BLaER1 (cell line): ENCODE results near the gene ARPC1B.
"Not testable (repeated sequence)": the region's sequence is repeated elsewhere in the genome, so short reads cannot be mapped to it uniquely, and the experiment has no call there.

Experiments used
- H3K27ac ChIP-seq: shearing (Covaris generic); formaldehyde crosslinking; 2 replicates; pipeline ENCODE4 v1.8.1; 2022
- H3K27me3 ChIP-seq: shearing (Covaris generic); formaldehyde crosslinking; 2 replicates; pipeline ENCODE4 v1.8.1; 2022
- H3K36me3 ChIP-seq: shearing (Covaris generic); formaldehyde crosslinking; 2 replicates; pipeline ENCODE4 v1.8.1; 2022
- H3K4me1 ChIP-seq: shearing (Covaris generic); formaldehyde crosslinking; 2 replicates; pipeline ENCODE4 v1.8.1; 2022
- H3K4me2 ChIP-seq: shearing (Covaris generic); formaldehyde crosslinking; 2 replicates; pipeline ENCODE4 v1.8.1; 2022
- H3K4me3 ChIP-seq: shearing (Covaris generic); formaldehyde crosslinking; 2 replicates; pipeline ENCODE4 v1.8.1; 2022
- H3K9ac ChIP-seq: shearing (Covaris generic); formaldehyde crosslinking; 2 replicates; pipeline ENCODE4 v1.8.1; 2022
- H3K9me3 ChIP-seq: shearing (Covaris generic); formaldehyde crosslinking; 2 replicates; pipeline ENCODE4 v1.8.1; 2022
- H4K20me1 ChIP-seq: shearing (Covaris generic); formaldehyde crosslinking; 2 replicates; pipeline ENCODE4 v1.8.1; 2022
- Cebpa-rat ChIP-seq: shearing (Covaris generic); IDR thresholded peaks from 2 replicates; pipeline ENCODE4 v1.8.1; 2022

The ARPC1B gene

GRCh38 chr7:99352247-99352646, 22.3 kb upstream of the ARPC1B start:
- peaks cover 99% of the 10 kb centered on the region for H3K36me3 ChIP-seq
- no peaks in the 10 kb centered on the region for H3K9me3 ChIP-seq
- no peak overlapping the region for H3K9ac ChIP-seq
- H3K27me3 ChIP-seq, result no peaks in the 10 kb centered on the region
- H4K20me1 ChIP-seq, result peaks cover 14% of the 10 kb centered on the region; the same call in 1 of the 2 replicates
- TF ChIP-seq Cebpa-rat, result no peak
- no peak overlapping the region for H3K4me2 ChIP-seq
- H3K4me1 ChIP-seq, result no peaks in the 10 kb centered on the region
- H3K4me3 ChIP-seq, result no peak overlapping the region
- no peak overlapping the region for H3K27ac ChIP-seq

GRCh38 chr7:99355098-99355497, 19.4 kb upstream of the ARPC1B start:
- H3K4me1 ChIP-seq, result 0 out of 2 replicates have a peak, but pooled peaks cover under 1% of the 10 kb centered on the region
- peaks cover 99% of the 10 kb centered on the region for H3K36me3 ChIP-seq
- H3K4me3 ChIP-seq, result no peak overlapping the region
- H4K20me1 ChIP-seq, result no peaks in the 10 kb centered on the region
- no peak for TF ChIP-seq Cebpa-rat
- no peak overlapping the region for H3K27ac ChIP-seq
- H3K9ac ChIP-seq, result no peak overlapping the region
- no peaks in the 10 kb centered on the region for H3K27me3 ChIP-seq
- no peaks in the 10 kb centered on the region for H3K9me3 ChIP-seq
- no peak overlapping the region for H3K4me2 ChIP-seq

GRCh38 chr7:99357701-99358490, 16.6 kb upstream of the ARPC1B start:
- Histone ChIP-seq H4K20me1 (peaks cover 17% of the 10 kb centered on the region; the same call in 1 of the 2 replicates), H3K4me2 (no peak overlapping the region), H3K27me3 (no peaks in the 10 kb centered on the region), H3K27ac (no peak overlapping the region), H3K36me3 (peaks cover 100% of the 10 kb centered on the region), H3K9me3 (no peaks in the 10 kb centered on the region), H3K4me3 (no peak overlapping the region), H3K9ac (no peak overlapping the region), H3K4me1 (peaks cover 10% of the 10 kb centered on the region; the same call in 1 of the 2 replicates)
- TF ChIP-seq Cebpa-rat, result no peak

- not testable (repeated sequence) for H3K9ac ChIP-seq, H3K4me3 ChIP-seq, H3K27me3 ChIP-seq, H3K27ac ChIP-seq, H3K4me2 ChIP-seq, H3K9me3 ChIP-seq
- peaks cover 10% of the 10 kb centered on the region; the same call in 1 of the 2 replicates for H3K4me1 ChIP-seq
- H4K20me1 ChIP-seq, result peaks cover 17% of the 10 kb centered on the region; the same call in 1 of the 2 replicates
- peaks cover 100% of the 10 kb centered on the region for H3K36me3 ChIP-seq
Measured at GRCh38 chr7:99358521-99358920, 16.0 kb upstream of the ARPC1B start.

- no peaks in the 10 kb centered on the region for H3K9me3 ChIP-seq
- TF ChIP-seq Cebpa-rat, result no peak
- H3K9ac ChIP-seq, result 0 out of 2 replicates have a peak overlapping the region, but pooled peaks have one; percentile 17
- H3K4me2 ChIP-seq, result no peak overlapping the region
- H3K4me1 ChIP-seq, result peaks cover 10% of the 10 kb centered on the region; the same call in 1 of the 2 replicates
- H3K27me3 ChIP-seq, result no peaks in the 10 kb centered on the region
- H4K20me1 ChIP-seq, result peaks cover 17% of the 10 kb centered on the region; the same call in 1 of the 2 replicates
- H3K36me3 ChIP-seq, result peaks cover 100% of the 10 kb centered on the region
- H3K27ac ChIP-seq, result no peak overlapping the region
- H3K4me3 ChIP-seq, result no peak overlapping the region
Measured at GRCh38 chr7:99359465-99360154, 14.9 kb upstream of the ARPC1B start.

- peaks cover 22% of the 10 kb centered on the region; the same call in 1 of the 2 replicates for H4K20me1 ChIP-seq
- no peaks in the 10 kb centered on the region for H3K27me3 ChIP-seq
- peaks cover 10% of the 10 kb centered on the region; the same call in 1 of the 2 replicates for H3K4me1 ChIP-seq
- no peaks in the 10 kb centered on the region for H3K9me3 ChIP-seq
- peaks cover 100% of the 10 kb centered on the region for H3K36me3 ChIP-seq
- no peak overlapping the region for H3K27ac ChIP-seq
- no peak for TF ChIP-seq Cebpa-rat
- no peak overlapping the region for H3K4me3 ChIP-seq
- no peak overlapping the region for H3K4me2 ChIP-seq
- H3K9ac ChIP-seq, result no peak overlapping the region
Measured at GRCh38 chr7:99362801-99363200, 11.7 kb upstream of the ARPC1B start.

- no peak for TF ChIP-seq Cebpa-rat
- Histone ChIP-seq H4K20me1 (peaks cover 22% of the 10 kb centered on the region; the same call in 1 of the 2 replicates), H3K9me3 (no peaks in the 10 kb centered on the region), H3K4me3 (no peak overlapping the region), H3K9ac (no peak overlapping the region), H3K27me3 (no peaks in the 10 kb centered on the region), H3K27ac (no peak overlapping the region), H3K4me1 (peaks cover 10% of the 10 kb centered on the region; the same call in 1 of the 2 replicates), H3K36me3 (peaks cover 96% of the 10 kb centered on the region), H3K4me2 (no peak overlapping the region)
Measured at GRCh38 chr7:99363286-99363685, 11.2 kb upstream of the ARPC1B start.

GRCh38 chr7:99365318-99366141, 9.0 kb upstream of the ARPC1B start:
- H3K4me2 ChIP-seq, result no peak overlapping the region
- H3K4me1 ChIP-seq, result peaks cover 6% of the 10 kb centered on the region; the same call in 1 of the 2 replicates
- peaks cover 19% of the 10 kb centered on the region; the same call in 1 of the 2 replicates for H4K20me1 ChIP-seq
- no peaks in the 10 kb centered on the region for H3K9me3 ChIP-seq
- peaks cover 88% of the 10 kb centered on the region for H3K36me3 ChIP-seq
- H3K27ac ChIP-seq, result no peak overlapping the region
- TF ChIP-seq Cebpa-rat, result no peak
- no peaks in the 10 kb centered on the region for H3K27me3 ChIP-seq
- no peak overlapping the region for H3K4me3 ChIP-seq
- no peak overlapping the region for H3K9ac ChIP-seq

- Histone ChIP-seq H3K9me3 (no peaks in the 10 kb centered on the region), H3K27me3 (no peaks in the 10 kb centered on the region), H3K27ac (no peak overlapping the region), H3K36me3 (peaks cover 77% of the 10 kb centered on the region), H3K9ac (no peak overlapping the region), H3K4me3 (no peak overlapping the region), H3K4me1 (no peaks in the 10 kb centered on the region), H3K4me2 (no peak overlapping the region), H4K20me1 (0 out of 2 replicates have a peak, but pooled peaks cover 8% of the 10 kb centered on the region)
- no peak for TF ChIP-seq Cebpa-rat
Measured at GRCh38 chr7:99366646-99367045, 7.9 kb upstream of the ARPC1B start.
